Thoracic aorta (tissue), 2 donors: Measurements from ENCODE around the gene DGKE. TPM values are rescaled to one million over a fixed set of nuclear protein-coding genes. Genes with fewer than 3 reads are reported as not detected.
A peak's percentile ranks its signal among the peaks of the same experiment; 100 is the strongest.

Source experiments
- ATAC-seq: fragments of 150-250 bp; one replicate; pipeline ENCODE4 v1.8.0; 2017; ENCODE audit warnings: low read depth; ENCODE audit not compliant: insufficient number of reproducible peaks, low FRiP score
- DNase-seq: peaks from one replicate; pipeline ENCODE4 v3.0.0-alpha.2; 2020; ENCODE audit warnings: low spot score
- H3K27ac ChIP-seq, 2 donors: fragments of 200-600 bp; sonication (generic); 1 replicate in 1 of 2; 2 replicates in 1 of 2; pipeline ENCODE4 v1.5.1; 2016; ENCODE audit warnings: mild to moderate bottlenecking in 2 of 2, moderate library complexity in 2 of 2
- H3K27me3 ChIP-seq: fragments of 200-600 bp; sonication (generic); replicated peaks from 2 replicates; pipeline ENCODE4 v1.6.0; 2016; ENCODE audit warnings: mild to moderate bottlenecking; ENCODE audit not compliant: insufficient read depth
- H3K36me3 ChIP-seq: fragments of 200-600 bp; sonication (generic); one replicate; pipeline ENCODE4 v1.5.1; 2016
- H3K4me1 ChIP-seq, 2 donors: fragments of 200-600 bp; sonication (generic); 1 replicate in 1 of 2; 2 replicates in 1 of 2; pipeline versions ENCODE4 v1.5.1 to v1.6.0; 2016; ENCODE audit warnings: low read depth in 2 of 2, mild to moderate bottlenecking in 1 of 2; ENCODE audit not compliant: control insufficient read depth in 1 of 2
- H3K4me3 ChIP-seq: fragments of 200-600 bp; sonication (generic); 2 replicates; pipeline ENCODE4 v1.5.1; 2016; ENCODE audit warnings: mild to moderate bottlenecking
- H3K9me3 ChIP-seq: fragments of 200-600 bp; sonication (generic); 2 replicates; pipeline ENCODE4 v1.5.1; 2016
- CTCF ChIP-seq: fragments of 200-600 bp; sonication (generic); IDR thresholded peaks from one replicate; pipeline ENCODE4 v1.5.1; 2019; ENCODE audit warnings: antibody characterized with exemption
- total RNA-seq, 2 donors: library from RNA; depleted of rRNA; stranded (reverse); fragments of >200 nt; gene quantifications; one replicate each; pipeline versions ENCODE4 v1.1.0 to v1.2.3, GENCODE V29; 2016

The DGKE gene
- 1 to 10 TPM; 8.7 to 9.9 TPM for total RNA-seq

GRCh38 chr17:56833809-56834379, at the start of gene DGKE, which contains the start of gene C17orf67:
Gene DGKE (plus strand): TSS chr17:56834151. CDS start chr17:56834796, 645 bp downstream.
Gene C17orf67 (minus strand): TSS chr17:56833920. CDS start chr17:56815810, 18,110 bp downstream.
- H3K36me3 ChIP-seq: no peaks in the 10 kb centered on the region
- DNase-seq: peak; percentile 95
- no peak for TF ChIP-seq CTCF
- peak within 1 kb of the TSS; percentile 92 for H3K4me3 ChIP-seq
- H3K27me3 ChIP-seq: no peaks in the 10 kb centered on the region
- no peaks in the 10 kb centered on the region for H3K9me3 ChIP-seq
- H3K4me1 ChIP-seq: peaks cover 9 to 30% of the 10 kb centered on the region in 2 donors
- peak within 1 kb of the TSS; percentile 43 to 63 for H3K27ac ChIP-seq
- peak; percentile 99 for ATAC-seq

- no peak for ATAC-seq
- Histone ChIP-seq H3K27ac (no peak overlapping the region), H3K4me3 (no peak overlapping the region), H3K36me3 (no peaks in the 10 kb centered on the region), H3K4me1 (no peaks in the 10 kb centered on the region), H3K27me3 (no peaks in the 10 kb centered on the region), H3K9me3 (no peaks in the 10 kb centered on the region)
- DNase-seq: no peak
- no peak for TF ChIP-seq CTCF
Observed at GRCh38 chr17:56785405-56785804, 48.5 kb upstream of the DGKE start.

- no peak for ATAC-seq
- Histone ChIP-seq H3K4me3 (no peak overlapping the region), H3K27me3 (no peaks in the 10 kb centered on the region), H3K36me3 (no peaks in the 10 kb centered on the region), H3K9me3 (no peaks in the 10 kb centered on the region), H3K27ac (no peak overlapping the region), H3K4me1 (no peaks in the 10 kb centered on the region)
- no peak for TF ChIP-seq CTCF
- no peak for DNase-seq
Observed at GRCh38 chr17:56785997-56786680, 47.8 kb upstream of the DGKE start.

GRCh38 chr17:56786989-56787482, 46.9 kb upstream of the DGKE start:
- Histone ChIP-seq H3K4me1 (no peaks in the 10 kb centered on the region), H3K4me3 (no peak overlapping the region), H3K27me3 (no peaks in the 10 kb centered on the region), H3K27ac (no peak overlapping the region), H3K9me3 (no peaks in the 10 kb centered on the region), H3K36me3 (no peaks in the 10 kb centered on the region)
- TF ChIP-seq CTCF: no peak
- DNase-seq (no peak), ATAC-seq (no peak)

GRCh38 chr17:56792267-56792666, 41.7 kb upstream of the DGKE start:
- Histone ChIP-seq H3K4me1 (no peaks in the 10 kb centered on the region), H3K4me3 (no peak overlapping the region), H3K27ac (no peak overlapping the region), H3K36me3 (no peaks in the 10 kb centered on the region), H3K27me3 (no peaks in the 10 kb centered on the region), H3K9me3 (no peaks in the 10 kb centered on the region)
- TF ChIP-seq CTCF: no peak
- ATAC-seq: no peak
- no peak for DNase-seq
